A549 (cell line): ENCODE data around the gene PMM2. TPM values are rescaled to one million over a fixed set of nuclear protein-coding genes. Genes with fewer than 3 reads are reported as not detected.

ENCODE experiments used
- ATAC-seq, 2 experiments: fragments of 200-7000 bp in 1 of 2; fragments of >200 bp in 1 of 2; cut with Nextera tagmentation in 1 of 2; cut with Tn5 transposase in 1 of 2; 3 replicates each; pipeline versions ENCODE4 v1.8.0 to v1.9.1; 2018 to 2020; ENCODE audit warnings: mild to moderate bottlenecking in 1 of 2, moderate library complexity in 1 of 2
- CTCF ChIA-PET: fragments of 300-600 bp; sonication (Branson Sonifier 250); formaldehyde crosslinking; extraction: SDS; loops from one replicate; lab custom pipeline; 2021; ENCODE audit warnings: antibody characterized with exemption, inconsistent platforms; lab: Yijun Ruan, JAX
- POLR2A ChIA-PET: fragments of 350-600 bp; formaldehyde crosslinking; extraction: SDS; loops from one replicate; lab custom pipeline; 2021; ENCODE audit warnings: antibody characterized with exemption, inconsistent platforms; lab: Yijun Ruan, JAX
- DNase-seq, 2 experiments: peaks; one replicate each; pipeline versions ENCODE4 v3.0.0 to v3.0.0-alpha.2; 2011 to 2016; ENCODE audit warnings: low read depth in 1 of 2, low spot score in 1 of 2
- FAIRE-seq: peaks from 2 replicates; lab custom pipeline; 2011; peaks lifted over from hg19 to GRCh38; lab: Jason Lieb, UNC
- H3K27ac ChIP-seq, 2 experiments: fragments of >200 bp; sonication (Bioruptor Twin); formaldehyde crosslinking; 3 replicates each; pipeline ENCODE4 v1.5.1; 2016 to 2017
- H3K4me1 ChIP-seq: fragments of >200 bp; sonication (Bioruptor Twin); formaldehyde crosslinking; 3 replicates; pipeline ENCODE4 v1.6.1; 2016
- H3K4me2 ChIP-seq: fragments of >200 bp; sonication (Bioruptor Twin); formaldehyde crosslinking; 3 replicates; pipeline ENCODE4 v1.6.1; 2016
- H3K4me3 ChIP-seq: fragments of >200 bp; sonication (Bioruptor Twin); formaldehyde crosslinking; 3 replicates; pipeline ENCODE4 v1.5.1; 2016
- H3K9me3 ChIP-seq: fragments of >200 bp; sonication (Bioruptor Twin); formaldehyde crosslinking; 3 replicates; pipeline ENCODE4 v1.6.1; 2016
- E2F6 ChIP-seq: IDR thresholded peaks from 2 replicates; pipeline ENCODE4 v1.6.1; 2012; ENCODE audit warnings: low read depth, borderline replicate concordance
- EHMT2 ChIP-seq: fragments of 200-600 bp; sonication (generic); IDR thresholded peaks from 2 replicates; pipeline ENCODE4 v1.6.1; 2016; ENCODE audit warnings: antibody characterized with exemption, low read depth, mild to moderate bottlenecking, moderate library complexity
- FOSB ChIP-seq: fragments of 250-450 bp; sonication (Bioruptor Pico); IDR thresholded peaks from 2 replicates; pipeline ENCODE4 v1.5.0; 2020; ENCODE audit warnings: mild to moderate bottlenecking, moderate library complexity
- GATA3 ChIP-seq: IDR thresholded peaks from 2 replicates; pipeline ENCODE4 v1.6.1; 2012; ENCODE audit warnings: borderline replicate concordance
- HES2 ChIP-seq: fragments of >200 bp; sonication (Bioruptor Twin); formaldehyde crosslinking; IDR thresholded peaks from 2 replicates; pipeline ENCODE4 v1.6.1; 2016
- HEYL ChIP-seq: fragments of 250-450 bp; sonication (Bioruptor Pico); IDR thresholded peaks from 2 replicates; pipeline ENCODE4 v1.8.0; 2021; ENCODE audit warnings: mild to moderate bottlenecking, moderate library complexity
- HOXA7 ChIP-seq: fragments of 250-450 bp; sonication (Bioruptor Pico); IDR thresholded peaks from 2 replicates; pipeline ENCODE4 v1.5.0; 2020; ENCODE audit warnings: mild to moderate bottlenecking, moderate library complexity
- HOXB5 ChIP-seq: fragments of 250-450 bp; sonication (Bioruptor Pico); IDR thresholded peaks from 2 replicates; pipeline ENCODE4 v1.5.0; 2020; ENCODE audit warnings: mild to moderate bottlenecking, moderate library complexity
- JUN ChIP-seq, 2 experiments: fragments of >200 bp; sonication (Bioruptor Twin); formaldehyde crosslinking; IDR thresholded peaks; 2 replicates in 1 of 2; 3 replicates in 1 of 2; pipeline ENCODE4 v1.6.1; 2016 to 2017
- KDM5A ChIP-seq: fragments of 200-600 bp; sonication (generic); IDR thresholded peaks from 2 replicates; pipeline ENCODE4 v1.6.1; 2016; ENCODE audit warnings: antibody characterized with exemption, mild to moderate bottlenecking
- PHF8 ChIP-seq: fragments of 200-600 bp; sonication (generic); IDR thresholded peaks from 2 replicates; pipeline ENCODE4 v1.6.1; 2016; ENCODE audit warnings: low read depth, mild to moderate bottlenecking, antibody characterized with exemption, moderate library complexity, borderline replicate concordance
- POLR2AphosphoS2 ChIP-seq: conservative IDR thresholded peaks from 2 replicates; pipeline ENCODE4 v1.6.1; 2012; ENCODE audit warnings: low read length, improper control_type of control experiment, inconsistent platforms
- RCOR1 ChIP-seq: fragments of 150-350 bp; IDR thresholded peaks from 2 replicates; pipeline ENCODE4 v1.6.1; 2014; ENCODE audit warnings: antibody characterized with exemption, low read length, low read depth
- SMC3 ChIP-seq: fragments of >200 bp; sonication (Bioruptor Twin); formaldehyde crosslinking; IDR thresholded peaks from 3 replicates; pipeline ENCODE4 v1.6.1; 2018; ENCODE audit warnings: inconsistent platforms
- TFCP2L1 ChIP-seq: fragments of 250-450 bp; sonication (Bioruptor Pico); IDR thresholded peaks from 2 replicates; pipeline ENCODE4 v1.5.0; 2021; ENCODE audit warnings: mild to moderate bottlenecking
- WGBS: methylation state at CpG from one replicate; pipeline ENCODE4 v1.1.6; 2017; ENCODE audit errors: missing lambda C conversion rate; 5-methylcytosine and 5-hydroxymethylcytosine counted together
- polyA plus RNA-seq, 4 experiments: library from polyadenylated mRNA; depleted of rRNA in 3 of 4; stranded (reverse); fragments of >200 nt; fragmentation: RNase III in 1 of 4; extraction: RNeasy Plus Mini Kit Qiagen cat#74134 plus additional on column Dnase treatment in 1 of 4; gene quantifications; 2 replicates in 3 of 4; 3 replicates in 1 of 4; pipeline ENCODE4 v1.2.3, GENCODE V29; 2011 to 2017
- TF ChIP-seq, protein P1 (sequence below): fragments of 200-600 bp; sonication (generic); IDR thresholded peaks from 2 replicates; pipeline ENCODE4 v1.6.1; 2016; ENCODE audit warnings: antibody characterized with exemption, mild to moderate bottlenecking, moderate library complexity
- TF ChIP-seq, protein P2 (sequence below): fragments of >200 bp; sonication (Bioruptor Twin); formaldehyde crosslinking; IDR thresholded peaks from 3 replicates; pipeline ENCODE4 v1.5.1; 2016

The PMM2 gene
- polyA plus RNA-seq, 2 of the 4 experiments (the other 2 are of a cell fraction), result 56.6 to 72.4 TPM

GRCh38 chr16:8865145-8865882, 67.7 kb downstream of the PMM2 start:
- no peak for TF ChIP-seq HES2
- TF ChIP-seq HOXA7, result no peak
- no peak for TF ChIP-seq FOSB (CRISPR knock-in tag)
- peak; percentile 38; the same call in 1 of the 2 replicates for TF ChIP-seq POLR2AphosphoS2
- no peaks in the 10 kb centered on the region for H3K9me3 ChIP-seq
- H3K4me3 ChIP-seq, result no peak overlapping the region
- no peak for ATAC-seq
- no peak for FAIRE-seq
- ChIA-PET POLR2A (interaction anchor here (1.8 kb wide), 1 partner anchor 15 kb away, joined by 5 read pairs; no protein-coding TSS in a partner anchor), CTCF (interaction anchor here (0.8 to 5.0 kb wide), 5 partner anchors 9 to 204 kb away, joined by 3 to 49 read pairs (median 4); partner anchors contain the start of gene LITAFD)
- peaks cover 83% of the 10 kb centered on the region for H3K4me1 ChIP-seq
- 91% methylated on average over 14 of the region's 14 CpGs for WGBS
- peak overlapping the region in 1 of 2 experiments; percentile 94; a peak in 4 of 6 replicates for H3K27ac ChIP-seq
- H3K4me2 ChIP-seq, result peak overlapping the region; percentile 98
- DNase-seq, result no peak

DNA sequence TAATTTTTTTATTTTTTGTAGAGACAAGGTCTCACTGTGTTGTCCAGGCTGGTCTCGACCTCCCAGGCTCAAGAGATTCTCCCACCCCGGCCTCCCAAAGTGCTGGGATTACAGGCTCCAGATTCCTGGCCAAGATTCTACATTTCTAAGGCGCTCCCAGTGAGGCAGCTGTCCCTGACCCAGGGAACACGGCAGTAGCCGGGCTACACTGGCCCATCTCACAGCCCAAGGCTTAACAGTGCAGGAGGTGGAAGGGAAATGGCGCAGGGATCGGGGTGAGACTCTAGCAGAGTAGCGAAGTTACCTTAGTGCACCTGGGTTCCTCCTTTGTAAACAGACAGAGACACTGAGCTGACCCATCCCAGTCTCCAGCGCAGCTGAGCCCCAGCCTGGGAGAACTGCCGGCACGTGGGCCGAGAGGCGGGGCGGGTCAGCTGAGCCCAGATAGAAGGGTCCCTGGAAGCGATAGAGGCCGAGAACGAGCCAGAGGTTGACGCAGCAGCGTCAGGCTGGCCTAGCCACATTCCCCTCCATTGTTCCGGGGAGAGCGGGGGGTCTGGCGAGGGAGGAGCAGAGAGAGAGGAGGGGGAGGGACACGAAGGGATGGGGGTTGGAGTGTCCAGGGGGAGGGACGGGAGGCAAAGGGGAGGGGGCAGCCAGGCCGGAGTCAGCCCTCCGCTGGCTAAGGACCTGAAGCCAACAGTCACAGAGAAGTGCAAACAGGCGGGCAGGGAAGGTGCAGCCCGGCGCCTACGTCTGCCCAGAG, 68.7 kb downstream of the PMM2 start:
- 91% methylated on average over 28 of the region's 30 CpGs for WGBS
- Histone ChIP-seq H3K9me3 (no peaks in the 10 kb centered on the region), H3K4me3 (no peak overlapping the region), H3K4me1 (peaks cover 83% of the 10 kb centered on the region), H3K27ac (peak overlapping the region in 1 of 2 experiments; percentile 94; a peak in 3 of 6 replicates), H3K4me2 (peak overlapping the region; percentile 98)
- ATAC-seq, result no peak
- TF ChIP-seq, protein P1, sequence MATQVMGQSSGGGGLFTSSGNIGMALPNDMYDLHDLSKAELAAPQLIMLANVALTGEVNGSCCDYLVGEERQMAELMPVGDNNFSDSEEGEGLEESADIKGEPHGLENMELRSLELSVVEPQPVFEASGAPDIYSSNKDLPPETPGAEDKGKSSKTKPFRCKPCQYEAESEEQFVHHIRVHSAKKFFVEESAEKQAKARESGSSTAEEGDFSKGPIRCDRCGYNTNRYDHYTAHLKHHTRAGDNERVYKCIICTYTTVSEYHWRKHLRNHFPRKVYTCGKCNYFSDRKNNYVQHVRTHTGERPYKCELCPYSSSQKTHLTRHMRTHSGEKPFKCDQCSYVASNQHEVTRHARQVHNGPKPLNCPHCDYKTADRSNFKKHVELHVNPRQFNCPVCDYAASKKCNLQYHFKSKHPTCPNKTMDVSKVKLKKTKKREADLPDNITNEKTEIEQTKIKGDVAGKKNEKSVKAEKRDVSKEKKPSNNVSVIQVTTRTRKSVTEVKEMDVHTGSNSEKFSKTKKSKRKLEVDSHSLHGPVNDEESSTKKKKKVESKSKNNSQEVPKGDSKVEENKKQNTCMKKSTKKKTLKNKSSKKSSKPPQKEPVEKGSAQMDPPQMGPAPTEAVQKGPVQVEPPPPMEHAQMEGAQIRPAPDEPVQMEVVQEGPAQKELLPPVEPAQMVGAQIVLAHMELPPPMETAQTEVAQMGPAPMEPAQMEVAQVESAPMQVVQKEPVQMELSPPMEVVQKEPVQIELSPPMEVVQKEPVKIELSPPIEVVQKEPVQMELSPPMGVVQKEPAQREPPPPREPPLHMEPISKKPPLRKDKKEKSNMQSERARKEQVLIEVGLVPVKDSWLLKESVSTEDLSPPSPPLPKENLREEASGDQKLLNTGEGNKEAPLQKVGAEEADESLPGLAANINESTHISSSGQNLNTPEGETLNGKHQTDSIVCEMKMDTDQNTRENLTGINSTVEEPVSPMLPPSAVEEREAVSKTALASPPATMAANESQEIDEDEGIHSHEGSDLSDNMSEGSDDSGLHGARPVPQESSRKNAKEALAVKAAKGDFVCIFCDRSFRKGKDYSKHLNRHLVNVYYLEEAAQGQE, result no peak
- TF ChIP-seq EHMT2 (no peak), PHF8 (no peak), KDM5A (no peak), TFCP2L1 (CRISPR knock-in tag) (no peak), HEYL (CRISPR knock-in tag) (no peak), RCOR1 (no peak), HOXB5 (CRISPR knock-in tag) (no peak), GATA3 (no peak), JUN (IDR thresholded peaks at IDR 0.05) (no peak), E2F6 (no peak), SMC3 (no peak)
- TF ChIP-seq, protein P2, sequence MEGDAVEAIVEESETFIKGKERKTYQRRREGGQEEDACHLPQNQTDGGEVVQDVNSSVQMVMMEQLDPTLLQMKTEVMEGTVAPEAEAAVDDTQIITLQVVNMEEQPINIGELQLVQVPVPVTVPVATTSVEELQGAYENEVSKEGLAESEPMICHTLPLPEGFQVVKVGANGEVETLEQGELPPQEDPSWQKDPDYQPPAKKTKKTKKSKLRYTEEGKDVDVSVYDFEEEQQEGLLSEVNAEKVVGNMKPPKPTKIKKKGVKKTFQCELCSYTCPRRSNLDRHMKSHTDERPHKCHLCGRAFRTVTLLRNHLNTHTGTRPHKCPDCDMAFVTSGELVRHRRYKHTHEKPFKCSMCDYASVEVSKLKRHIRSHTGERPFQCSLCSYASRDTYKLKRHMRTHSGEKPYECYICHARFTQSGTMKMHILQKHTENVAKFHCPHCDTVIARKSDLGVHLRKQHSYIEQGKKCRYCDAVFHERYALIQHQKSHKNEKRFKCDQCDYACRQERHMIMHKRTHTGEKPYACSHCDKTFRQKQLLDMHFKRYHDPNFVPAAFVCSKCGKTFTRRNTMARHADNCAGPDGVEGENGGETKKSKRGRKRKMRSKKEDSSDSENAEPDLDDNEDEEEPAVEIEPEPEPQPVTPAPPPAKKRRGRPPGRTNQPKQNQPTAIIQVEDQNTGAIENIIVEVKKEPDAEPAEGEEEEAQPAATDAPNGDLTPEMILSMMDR, result no peak
- POLR2A ChIA-PET, result interaction anchor here (0.7 kb wide), 1 partner anchor 29 kb away, joined by 5 read pairs; no protein-coding TSS in a partner anchor
- FAIRE-seq, result no peak
- DNase-seq, result no peak
- CTCF ChIA-PET, result interaction anchor here (1.0 to 7.9 kb wide), 4 partner anchors 14 to 205 kb away, joined by 3 to 84 read pairs (median 26); partner anchors contain the start of gene LITAFD
